ENCODE results near the gene ASXL2. TPM values are rescaled to one million over a fixed set of nuclear protein-coding genes. Genes with fewer than 3 reads are reported as not detected.

ASXL2 gene
- total and polyA plus RNA-seq, 7 donors = 2.3 to 19.4 (median 17.5) TPM

GRCh38 chr2:25894135-25894830 is 16.0 kb upstream of the ASXL2 start:
- Histone ChIP-seq H3K36me3 (ENCODE audit: insufficient read depth in 1 of 2, low read depth in 1 of 2) (no peaks in the 10 kb centered on the region), H3K4me1 (peaks cover 17% of the 10 kb centered on the region), H3K9me3 (no peaks in the 10 kb centered on the region), H3K27ac (peak overlapping the region; percentile 65), H3K27me3 (ENCODE audit: insufficient read depth in 3 of 3, low read length in 2 of 3) (no peaks in the 10 kb centered on the region), H3K4me3 (no peak overlapping the region)
- intact Hi-C loops (cut with DNase I) = no loop called here
- TF ChIP-seq, protein P1, sequence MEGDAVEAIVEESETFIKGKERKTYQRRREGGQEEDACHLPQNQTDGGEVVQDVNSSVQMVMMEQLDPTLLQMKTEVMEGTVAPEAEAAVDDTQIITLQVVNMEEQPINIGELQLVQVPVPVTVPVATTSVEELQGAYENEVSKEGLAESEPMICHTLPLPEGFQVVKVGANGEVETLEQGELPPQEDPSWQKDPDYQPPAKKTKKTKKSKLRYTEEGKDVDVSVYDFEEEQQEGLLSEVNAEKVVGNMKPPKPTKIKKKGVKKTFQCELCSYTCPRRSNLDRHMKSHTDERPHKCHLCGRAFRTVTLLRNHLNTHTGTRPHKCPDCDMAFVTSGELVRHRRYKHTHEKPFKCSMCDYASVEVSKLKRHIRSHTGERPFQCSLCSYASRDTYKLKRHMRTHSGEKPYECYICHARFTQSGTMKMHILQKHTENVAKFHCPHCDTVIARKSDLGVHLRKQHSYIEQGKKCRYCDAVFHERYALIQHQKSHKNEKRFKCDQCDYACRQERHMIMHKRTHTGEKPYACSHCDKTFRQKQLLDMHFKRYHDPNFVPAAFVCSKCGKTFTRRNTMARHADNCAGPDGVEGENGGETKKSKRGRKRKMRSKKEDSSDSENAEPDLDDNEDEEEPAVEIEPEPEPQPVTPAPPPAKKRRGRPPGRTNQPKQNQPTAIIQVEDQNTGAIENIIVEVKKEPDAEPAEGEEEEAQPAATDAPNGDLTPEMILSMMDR (IDR thresholded peaks at IDR 0.05) = no peak
- 58 to 66% (median 64%) methylated on average over 8 of the region's 8 CpGs for WGBS, 3 donors
- DNase-seq (no peak), ATAC-seq (peak in 3 of 4 donors; percentile 39 to 49 (median 43))

DNA sequence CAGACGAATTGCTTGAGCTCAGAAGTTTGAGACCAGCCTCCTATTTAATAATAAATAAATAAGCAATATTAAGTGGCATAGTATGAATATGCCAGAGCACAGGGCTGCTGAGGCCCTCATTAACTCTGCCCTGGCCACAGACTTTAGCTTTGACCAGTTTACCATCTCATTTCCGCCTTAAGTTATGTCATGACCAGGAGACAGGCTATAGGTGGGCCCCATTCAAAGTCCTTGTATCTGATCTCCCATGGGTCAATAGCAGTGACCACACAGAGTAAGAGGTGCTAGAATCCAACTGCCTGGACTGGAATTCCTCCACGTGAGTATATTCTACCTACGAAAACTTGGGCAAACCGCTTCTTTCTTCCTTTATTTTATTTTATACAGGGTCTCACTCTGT is 13.4 kb upstream of the ASXL2 start:
- 88 to 92% (median 89%) methylated on average over 5 of the region's 5 CpGs for WGBS, 3 donors
- intact Hi-C loops (cut with DNase I) = no loop called here
- H3K36me3 ChIP-seq (ENCODE audit: insufficient read depth in 1 of 2, low read depth in 1 of 2) = no peaks in the 10 kb centered on the region
- TF ChIP-seq, protein P1 (IDR thresholded peaks at IDR 0.05) = no peak
- H3K27me3 ChIP-seq (ENCODE audit: insufficient read depth in 3 of 3, low read length in 2 of 3) = no peaks in the 10 kb centered on the region
- H3K4me1 ChIP-seq = peaks cover 17% of the 10 kb centered on the region
- no peaks in the 10 kb centered on the region for H3K9me3 ChIP-seq
- no peak for ATAC-seq
- no peak for DNase-seq
- H3K27ac ChIP-seq = no peak overlapping the region
- no peak overlapping the region for H3K4me3 ChIP-seq

DNA sequence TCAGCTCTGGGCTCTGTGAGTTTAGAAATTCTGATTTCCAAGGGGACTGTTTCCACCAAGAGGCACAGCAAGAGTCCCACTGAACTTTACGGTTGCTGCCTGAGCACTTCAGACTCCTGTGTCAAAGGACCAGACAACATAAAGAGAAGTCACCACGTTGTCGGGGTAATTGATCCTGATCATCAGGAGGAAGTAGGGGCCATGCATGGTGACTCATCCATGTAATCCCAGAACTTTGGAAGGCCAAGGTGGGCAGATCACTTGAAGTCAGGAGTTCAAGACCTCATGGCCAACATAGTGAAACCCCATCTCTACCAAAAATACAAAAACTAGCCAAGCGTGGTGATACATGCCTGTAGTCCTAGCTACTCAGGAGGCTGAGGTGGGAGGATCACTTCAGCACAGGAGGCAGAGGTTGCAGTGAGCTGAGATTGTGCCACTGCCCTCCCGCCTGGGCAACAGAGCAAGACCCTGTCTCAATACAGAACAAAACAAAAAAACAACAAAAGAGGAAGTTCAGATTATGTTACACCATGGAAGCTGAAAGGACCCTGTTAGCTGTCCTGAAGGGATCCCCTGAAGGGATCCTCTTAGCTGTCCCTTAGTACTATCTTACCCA is 9.4 kb upstream of the ASXL2 start:
- no peak overlapping the region for H3K27ac ChIP-seq
- H3K4me3 ChIP-seq = no peak overlapping the region
- intact Hi-C loops (cut with DNase I) = no loop called here
- no peaks in the 10 kb centered on the region for H3K4me1 ChIP-seq
- TF ChIP-seq, protein P1 (IDR thresholded peaks at IDR 0.05) = no peak
- no peak for ATAC-seq
- no peaks in the 10 kb centered on the region for H3K36me3 ChIP-seq (ENCODE audit: insufficient read depth in 1 of 2, low read depth in 1 of 2)
- no peak for DNase-seq
- no peaks in the 10 kb centered on the region for H3K9me3 ChIP-seq
- H3K27me3 ChIP-seq (ENCODE audit: insufficient read depth in 3 of 3, low read length in 2 of 3) = no peaks in the 10 kb centered on the region
- 83 to 87% (median 83%) methylated on average over 5 of the region's 5 CpGs for WGBS, 3 donors

- no peak overlapping the region for H3K27ac ChIP-seq
- ATAC-seq = no peak
- H3K4me3 ChIP-seq = no peak overlapping the region
- TF ChIP-seq, protein P1 (IDR thresholded peaks at IDR 0.05) = no peak
- no peaks in the 10 kb centered on the region for H3K9me3 ChIP-seq
- H3K4me1 ChIP-seq = no peaks in the 10 kb centered on the region
- DNase-seq = no peak
- intact Hi-C loops (cut with DNase I) = no loop called here
- no peaks in the 10 kb centered on the region for H3K36me3 ChIP-seq (ENCODE audit: insufficient read depth in 1 of 2, low read depth in 1 of 2)
- 84 to 98% (median 86%) methylated on average over 2 of the region's 2 CpGs for WGBS, 3 donors
- no peaks in the 10 kb centered on the region for H3K27me3 ChIP-seq (ENCODE audit: insufficient read depth in 3 of 3, low read length in 2 of 3)
Measured at GRCh38 chr2:25885933-25886332, 7.6 kb upstream of the ASXL2 start.

Measured in psoas muscle (tissue), 8 donors.